Germinal center (tissue), 1 donor: Measurements from ENCODE around the gene IWS1.

Experiments used
- DNase-seq: peaks from one replicate; pipeline ENCODE4 v3.0.0; 2012; ENCODE audit warnings: mixed read lengths, low spot score

IWS1 gene

DNA sequence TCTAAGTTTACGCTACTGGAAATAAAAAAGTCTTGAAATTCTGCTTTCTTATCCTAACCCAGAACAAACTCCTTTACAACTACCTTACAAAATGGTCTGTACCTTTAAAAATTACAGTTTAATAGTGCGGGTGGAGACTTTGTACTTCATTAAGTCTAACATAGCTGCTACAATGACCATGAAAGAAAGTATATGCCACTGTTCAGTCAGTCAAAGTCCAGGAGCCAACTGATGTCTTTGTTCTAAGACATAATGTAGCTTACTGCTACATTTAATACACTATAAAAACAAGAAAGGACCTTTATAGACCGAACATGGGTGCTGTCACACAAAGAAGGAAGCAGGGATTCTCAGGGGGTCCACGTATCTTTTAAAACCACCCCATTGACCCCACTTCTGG lies 36.0 kb downstream of the IWS1 start:
- DNase-seq, result no peak

DNA sequence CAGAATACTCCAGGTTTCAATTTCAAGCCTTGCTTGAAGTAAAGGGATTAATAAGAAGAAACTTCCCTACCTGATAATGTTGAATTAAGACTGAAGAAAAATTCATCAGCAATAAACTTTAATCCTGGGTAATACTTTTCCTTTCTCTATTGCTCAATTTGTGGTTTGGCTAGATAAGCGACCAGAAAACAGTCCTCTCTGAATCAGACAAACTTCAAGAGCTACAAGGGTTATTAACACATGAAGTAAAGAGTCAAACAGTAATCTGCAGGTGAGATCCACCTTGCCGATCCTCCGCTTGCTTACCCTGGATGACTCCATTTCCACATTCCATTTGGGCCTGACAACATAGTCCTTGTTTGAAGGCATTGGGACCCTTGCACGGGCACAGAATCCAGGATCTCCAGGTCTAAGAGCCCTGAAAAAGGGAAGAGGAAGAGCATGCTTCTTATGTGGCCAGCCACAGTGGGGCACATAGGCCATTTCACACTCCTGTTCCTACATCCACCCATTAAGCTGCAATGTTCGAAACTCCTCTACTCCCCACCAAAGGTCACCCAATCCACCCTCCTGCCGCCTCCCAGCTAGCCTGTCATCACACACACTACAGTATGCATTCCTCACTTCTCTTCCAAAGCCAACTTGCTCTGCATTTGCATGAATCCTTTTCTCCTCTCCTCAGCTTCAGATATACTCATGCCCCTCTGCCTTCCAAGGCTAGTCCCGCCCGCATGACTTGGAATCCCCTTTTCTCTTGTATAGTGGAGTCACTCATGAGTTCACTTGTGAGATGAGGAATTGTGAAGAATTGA lies 39.8 kb downstream of the IWS1 start:
- DNase-seq, result no peak

DNA sequence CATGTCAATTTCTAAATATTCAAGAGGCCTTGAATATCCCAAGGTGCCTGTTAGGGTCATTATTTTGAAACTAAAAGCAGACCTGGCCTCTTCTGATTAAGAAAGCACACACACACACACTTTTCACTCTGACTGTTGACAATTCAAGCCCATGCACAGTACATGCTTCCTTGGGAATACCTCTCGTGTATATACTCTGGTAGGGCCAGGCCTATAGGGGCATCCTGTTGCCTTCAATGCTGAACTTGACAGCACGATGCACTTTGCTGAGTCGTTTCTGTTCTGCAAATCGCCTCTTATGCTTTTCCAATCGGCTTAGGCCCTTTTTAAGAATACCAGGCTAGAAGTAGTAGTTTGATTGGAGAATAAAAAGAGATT lies 40.6 kb downstream of the IWS1 start:
- DNase-seq, result no peak

DNA sequence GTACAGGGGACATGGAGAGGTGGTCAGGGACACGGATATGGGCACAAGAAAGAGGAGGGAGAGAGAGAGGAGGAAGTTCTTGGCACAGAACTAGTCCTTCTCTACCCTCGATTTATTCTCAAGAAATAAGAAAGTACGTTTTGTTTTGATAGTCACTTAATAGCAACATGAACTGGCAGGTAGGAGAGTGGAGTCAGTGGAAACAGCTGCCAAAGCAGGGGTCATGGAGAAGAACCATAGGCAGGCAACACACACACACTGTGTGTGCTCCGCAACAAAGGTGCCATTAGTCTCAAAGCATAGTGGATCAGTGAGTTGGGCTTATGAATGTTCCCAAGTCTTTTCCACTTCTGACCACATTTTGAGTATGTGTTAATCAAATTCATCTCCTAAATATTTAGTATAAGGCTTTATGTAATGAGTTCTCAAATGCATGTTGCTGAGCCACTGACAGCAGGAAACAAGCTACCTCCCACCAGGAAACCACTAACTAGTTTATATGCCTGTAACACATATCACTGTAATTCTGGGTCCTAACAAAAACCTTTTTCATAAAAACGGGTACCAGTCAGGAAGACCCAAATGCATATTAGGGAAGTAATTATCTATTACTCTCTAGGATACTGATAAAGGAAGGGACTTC lies 41.1 kb downstream of the IWS1 start:
- no peak for DNase-seq

DNA sequence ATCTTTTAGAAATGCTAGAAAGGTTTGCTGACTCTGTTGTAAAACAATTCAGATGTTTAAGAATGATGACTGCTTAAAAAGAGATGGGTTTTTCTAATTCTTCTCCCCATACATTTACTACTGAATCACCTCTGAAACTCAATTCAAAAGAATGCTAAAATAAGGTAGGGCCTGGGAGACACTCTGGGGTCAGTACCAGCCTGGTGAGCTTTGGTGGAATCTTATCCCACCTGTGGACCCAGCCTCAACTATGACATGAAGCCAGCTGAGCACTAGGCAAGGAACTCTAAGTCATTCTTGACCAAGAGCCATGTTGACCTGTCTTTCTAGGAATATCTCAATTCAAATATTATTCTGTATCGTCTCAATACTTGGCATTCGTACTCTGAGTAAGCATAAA lies 44.3 kb downstream of the IWS1 start:
- no peak for DNase-seq

DNA sequence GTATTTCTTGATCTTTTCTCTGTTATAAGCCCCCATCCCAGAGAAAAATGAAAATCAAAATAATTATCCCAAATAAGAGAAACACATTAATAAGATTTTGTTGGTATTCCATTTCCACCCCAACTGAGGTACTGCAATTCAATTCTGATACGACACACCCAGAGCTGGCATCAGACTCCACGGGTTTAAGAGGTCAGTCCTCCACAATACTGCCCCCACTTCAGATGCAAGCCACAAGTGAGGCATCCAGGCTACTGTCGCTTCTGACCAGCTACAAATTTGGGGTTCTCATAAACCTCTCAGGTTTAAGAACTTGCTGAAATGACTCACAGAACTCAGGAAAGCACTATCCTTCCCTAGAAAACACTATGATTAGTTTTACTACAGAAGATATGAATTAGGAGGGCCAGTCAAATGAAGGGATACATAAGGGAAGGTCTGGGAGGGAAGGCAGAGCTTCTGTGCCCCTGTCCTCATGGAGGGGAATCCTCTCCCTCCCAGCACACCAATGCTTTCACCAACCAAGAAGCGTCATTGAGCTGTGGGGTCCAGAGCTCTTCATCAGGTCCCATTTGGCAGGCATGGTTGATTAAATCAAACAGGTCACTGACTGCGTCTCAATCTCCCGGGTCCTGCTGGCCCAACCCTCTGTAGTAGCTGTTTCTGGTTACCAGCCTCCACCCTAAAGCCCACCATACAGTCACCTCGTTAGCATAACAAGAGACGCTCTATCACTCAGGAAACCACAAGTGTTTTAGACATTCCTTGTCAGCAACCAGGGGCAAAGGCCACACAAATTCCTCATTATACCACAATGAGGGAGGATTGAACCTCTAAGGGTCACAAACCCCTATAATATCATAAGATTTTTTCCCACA lies 46.2 kb downstream of the IWS1 start:
- DNase-seq, result no peak

DNA sequence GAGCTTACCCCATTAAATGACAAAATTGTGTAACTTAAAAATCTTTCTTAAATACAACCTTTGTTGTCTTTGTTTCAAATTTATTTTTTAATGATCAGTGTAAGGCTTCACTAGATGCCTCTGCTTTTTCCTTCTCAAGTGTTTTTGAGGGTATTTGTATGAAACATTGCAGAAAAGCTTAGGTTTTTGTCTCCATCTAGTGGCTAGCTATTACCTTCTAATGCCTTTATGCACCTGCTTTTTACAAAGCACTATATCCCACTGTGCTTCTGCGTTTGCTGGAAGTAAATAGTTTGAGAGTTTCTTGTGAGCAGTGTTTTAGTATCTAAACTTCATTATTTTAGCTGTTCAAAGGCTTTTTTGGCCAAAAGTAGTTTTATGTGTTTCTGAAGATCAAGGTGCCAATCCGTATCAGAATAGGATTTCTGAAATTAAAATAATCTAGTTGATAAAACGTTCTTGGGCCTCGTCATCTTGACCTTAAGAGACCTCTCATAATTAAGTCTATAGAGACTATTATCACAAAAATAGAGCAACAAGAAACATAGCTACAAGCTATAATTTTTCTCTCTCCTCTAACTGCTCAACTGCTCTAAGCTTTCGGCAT lies 47.0 kb downstream of the IWS1 start:
- peak; percentile 36 for DNase-seq

DNA sequence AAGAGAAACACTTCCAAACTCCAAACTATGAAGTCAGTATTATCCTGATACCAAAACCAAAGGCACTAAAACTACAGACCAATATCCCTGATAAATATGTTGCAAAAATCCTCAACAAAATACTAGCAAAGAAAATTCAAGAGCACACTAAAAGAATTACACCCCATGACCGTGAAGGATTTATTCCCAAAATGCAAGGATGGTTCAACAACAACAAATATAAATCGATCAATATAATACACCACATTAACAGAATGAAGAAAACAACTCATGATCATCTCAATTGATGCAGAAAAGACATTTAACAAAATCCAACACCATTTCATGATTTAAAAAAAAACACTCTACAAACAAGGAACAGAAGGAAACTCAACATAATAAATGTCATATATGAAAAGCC lies 50.5 kb downstream of the IWS1 start:
- DNase-seq, result no peak

DNA sequence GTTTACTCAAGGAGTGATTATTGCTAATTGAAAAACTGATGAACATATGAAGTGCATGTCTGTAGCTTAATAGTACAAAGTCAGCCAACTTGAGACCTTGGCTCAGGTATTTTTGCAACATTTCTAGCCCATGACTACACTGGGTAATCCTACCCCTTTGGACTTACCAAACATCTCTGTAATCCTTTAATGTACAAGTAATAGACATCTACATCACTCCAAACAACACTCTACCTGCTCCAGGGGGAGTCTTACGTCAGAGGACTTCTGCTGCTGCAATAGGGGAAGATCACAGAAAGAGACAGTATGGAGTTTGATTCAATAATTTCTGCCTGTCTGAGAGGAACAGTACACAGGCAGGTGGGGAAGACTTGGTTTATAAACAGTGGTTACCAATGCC lies 54.0 kb downstream of the IWS1 start:
- DNase-seq, result no peak

DNA sequence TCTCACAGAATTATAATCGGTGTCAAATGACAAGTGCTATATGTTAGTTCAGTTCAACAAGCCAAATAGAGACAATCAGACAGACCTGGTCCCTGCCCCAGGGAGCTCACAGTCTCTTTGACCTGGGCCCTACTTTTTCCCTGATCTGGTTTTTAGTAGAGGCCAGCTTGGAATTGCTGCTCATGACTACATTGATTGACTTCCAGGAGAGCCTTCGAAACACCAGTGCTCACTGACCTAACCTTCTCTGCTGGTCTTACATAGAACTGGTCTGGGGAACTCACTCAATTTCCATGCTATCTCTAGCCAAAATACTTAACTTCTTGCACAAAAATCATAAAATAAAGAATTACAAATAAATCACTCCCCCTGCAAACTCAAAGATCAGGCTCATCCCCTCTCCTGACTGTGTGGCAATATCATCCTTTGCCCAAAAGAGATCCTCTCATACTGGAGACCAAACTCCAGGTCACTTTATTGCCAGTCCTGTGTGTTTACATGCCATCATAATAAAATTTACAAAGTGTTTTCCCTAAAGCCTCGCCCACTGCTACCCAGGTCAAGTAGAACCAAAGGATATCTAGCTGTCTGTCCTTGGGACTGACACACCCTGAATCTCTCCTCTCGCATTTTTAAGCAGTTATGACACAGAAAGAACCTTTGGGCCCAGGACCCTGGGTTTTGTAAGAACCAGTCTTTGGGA lies 54.9 kb downstream of the IWS1 start:
- DNase-seq, result no peak

DNA sequence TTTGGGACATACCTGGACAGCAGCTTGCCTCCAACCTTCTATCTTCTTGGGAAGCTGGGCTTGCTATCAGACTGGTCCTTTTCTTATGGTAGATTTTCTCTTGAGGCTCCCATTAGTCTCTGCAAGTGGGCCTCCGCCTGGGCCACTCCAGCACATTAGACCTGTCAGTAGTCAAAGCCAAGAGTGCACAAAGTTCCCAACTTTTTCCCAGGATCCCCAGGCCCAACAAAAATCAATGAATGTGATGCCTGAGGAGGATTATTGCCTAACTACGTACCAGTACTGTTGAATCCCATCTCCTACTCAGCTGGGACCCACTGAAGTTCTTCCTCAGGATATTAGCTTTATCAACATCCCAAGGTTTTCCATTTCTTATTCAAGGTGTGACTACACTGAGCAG lies 56.3 kb downstream of the IWS1 start:
- no peak for DNase-seq

DNA sequence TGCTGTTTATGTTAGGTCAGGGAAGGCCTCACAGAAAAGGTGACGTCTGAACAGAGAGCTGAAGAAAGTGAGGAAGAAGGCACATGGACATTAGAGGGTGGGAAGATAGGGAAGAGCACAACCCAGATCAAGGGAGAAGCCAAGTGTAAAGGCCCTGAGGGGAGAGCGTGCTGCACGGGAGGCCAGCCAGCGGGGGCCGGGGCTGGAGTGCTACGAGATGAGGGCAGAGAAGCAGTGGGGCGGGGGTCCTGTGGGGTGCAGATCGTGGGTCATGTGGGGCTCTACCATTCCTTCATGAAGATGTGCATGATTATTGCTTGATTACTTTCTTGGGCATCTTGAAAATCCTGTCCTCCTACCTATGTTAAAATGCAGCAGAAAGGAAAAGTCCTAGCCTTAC lies 57.2 kb downstream of the IWS1 start:
- no peak for DNase-seq

DNA sequence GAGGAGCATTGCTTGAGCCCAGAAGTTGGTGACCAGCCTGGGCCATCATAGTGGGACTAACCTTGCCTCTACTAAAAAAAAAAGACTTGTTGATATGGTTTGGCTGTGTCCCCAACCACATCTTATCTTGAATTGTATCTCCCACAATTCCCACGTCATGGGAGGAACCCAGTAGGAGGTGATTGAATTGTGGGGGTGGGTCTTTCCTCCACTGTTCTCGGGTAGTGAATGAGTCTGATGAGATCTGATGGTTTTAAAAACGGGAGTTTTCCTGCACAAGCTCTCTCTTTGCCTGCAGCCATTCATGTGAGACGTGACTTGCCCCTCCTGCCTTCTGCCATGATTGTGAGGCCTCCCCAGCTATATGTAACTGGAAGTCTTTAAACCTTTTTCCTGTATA lies 61.0 kb downstream of the IWS1 start:
- no peak for DNase-seq

DNA sequence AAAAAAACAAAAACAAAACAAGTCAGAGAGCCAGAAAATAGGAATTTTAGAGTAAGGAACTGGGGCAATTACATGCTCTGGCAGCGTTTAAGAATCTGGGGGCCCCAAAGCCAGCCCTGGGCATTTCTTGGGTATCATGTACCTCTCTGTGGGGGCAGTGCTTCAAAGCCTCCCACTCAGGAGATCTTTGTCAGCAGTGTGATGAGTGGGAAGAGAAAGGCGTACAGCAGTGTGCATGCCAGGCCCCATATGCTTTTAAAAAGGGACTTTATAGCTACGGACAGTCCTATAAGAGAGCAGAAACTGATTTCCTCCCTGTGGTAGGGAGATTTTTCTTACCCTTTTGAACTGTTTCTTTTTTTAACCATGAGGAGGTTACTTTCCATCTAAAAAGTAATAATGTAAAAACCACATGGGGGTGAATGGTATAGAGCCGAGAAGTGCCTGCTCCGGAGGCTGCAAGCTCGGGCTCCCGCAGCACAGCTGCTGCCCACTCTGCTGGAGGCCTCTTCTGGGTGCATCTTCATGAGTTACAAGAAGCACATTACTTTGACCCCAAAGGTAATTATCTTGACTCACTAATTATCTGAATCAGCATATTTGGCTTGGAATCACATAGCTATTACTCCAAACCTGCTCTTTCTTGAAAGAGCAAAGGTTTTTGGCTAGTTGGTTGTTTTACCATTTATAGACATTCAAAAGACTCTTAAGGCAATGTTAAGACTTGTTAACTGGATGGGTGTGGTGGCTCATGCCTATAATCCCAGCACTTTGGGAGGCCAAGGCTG lies 61.6 kb downstream of the IWS1 start:
- no peak for DNase-seq

DNA sequence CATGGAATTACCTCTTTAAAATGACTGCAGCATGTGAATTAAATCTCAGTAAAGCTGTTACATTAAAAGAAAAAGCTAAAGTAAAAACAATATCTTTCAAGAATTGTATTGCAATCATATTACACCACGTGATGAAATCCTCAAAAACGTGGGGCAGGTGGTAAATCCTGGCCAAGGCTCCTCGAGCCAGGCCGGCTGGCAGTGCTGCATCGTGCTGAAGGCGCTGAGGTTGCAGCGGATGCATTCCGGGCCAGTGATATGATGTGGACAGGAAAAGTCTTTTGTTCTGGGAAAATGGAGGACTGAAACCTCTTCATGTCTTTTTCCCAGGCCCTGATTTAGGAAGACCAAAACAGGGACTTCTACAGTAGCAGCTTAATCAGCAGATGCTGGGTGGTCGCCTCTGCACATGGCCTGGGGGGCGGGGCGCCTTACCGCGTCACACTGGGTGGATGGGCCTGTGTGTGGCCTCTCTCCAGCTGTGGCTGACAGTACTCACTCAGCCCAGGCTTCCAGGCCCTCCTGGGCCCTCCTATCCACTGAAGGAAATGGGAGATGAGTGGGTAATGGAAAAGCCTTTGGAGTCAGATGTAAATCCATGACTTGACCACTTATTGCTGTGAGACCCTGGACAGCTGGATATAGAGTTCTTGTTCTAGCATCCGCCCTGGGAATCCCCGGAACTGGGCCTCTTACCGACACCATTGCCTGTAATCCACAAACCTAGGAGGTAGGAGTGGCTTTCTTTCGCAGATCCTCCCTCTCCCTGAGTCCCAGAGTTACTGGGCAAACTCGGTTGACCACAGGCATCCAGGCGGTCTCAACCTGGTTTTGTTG lies 62.9 kb downstream of the IWS1 start:
- DNase-seq, result no peak

DNA sequence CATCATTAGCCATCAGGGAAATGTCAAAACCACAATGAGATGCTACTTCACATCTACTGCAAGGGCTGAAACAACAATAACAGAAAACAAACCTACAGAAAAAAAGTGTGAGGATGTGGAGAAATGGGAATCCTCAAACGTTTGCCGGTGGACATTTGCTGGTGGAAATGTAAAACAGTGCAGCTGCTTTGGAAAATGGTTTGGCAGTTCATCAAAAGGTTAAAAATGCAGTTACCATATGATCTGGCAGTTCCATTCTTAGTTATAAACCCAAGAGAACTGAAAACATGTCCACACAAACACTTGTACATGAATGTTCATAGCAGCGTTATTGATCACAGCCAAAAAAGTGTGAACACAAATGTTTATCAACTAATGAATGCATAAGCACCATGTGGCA lies 63.8 kb downstream of the IWS1 start:
- no peak for DNase-seq

DNA sequence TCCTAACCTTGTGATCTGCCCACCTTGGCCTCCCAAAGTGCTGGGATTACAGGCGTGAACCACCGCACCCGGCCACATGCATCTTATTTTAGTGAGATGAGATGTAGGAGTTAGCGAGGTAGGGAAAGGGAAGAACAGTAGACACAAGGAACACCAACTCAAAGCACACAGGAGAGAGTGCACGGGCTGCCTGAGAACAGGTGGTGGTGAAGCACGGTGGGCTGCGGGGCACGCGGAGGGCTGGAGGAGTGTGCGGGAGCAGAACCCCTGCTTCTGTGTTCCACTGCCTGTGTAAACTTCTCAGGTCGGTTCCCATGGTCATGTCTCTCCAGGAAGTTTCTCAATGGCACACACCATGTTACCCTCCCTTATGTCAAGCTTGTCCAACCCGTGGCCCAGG lies 69.3 kb downstream of the IWS1 start:
- DNase-seq, result no peak

DNA sequence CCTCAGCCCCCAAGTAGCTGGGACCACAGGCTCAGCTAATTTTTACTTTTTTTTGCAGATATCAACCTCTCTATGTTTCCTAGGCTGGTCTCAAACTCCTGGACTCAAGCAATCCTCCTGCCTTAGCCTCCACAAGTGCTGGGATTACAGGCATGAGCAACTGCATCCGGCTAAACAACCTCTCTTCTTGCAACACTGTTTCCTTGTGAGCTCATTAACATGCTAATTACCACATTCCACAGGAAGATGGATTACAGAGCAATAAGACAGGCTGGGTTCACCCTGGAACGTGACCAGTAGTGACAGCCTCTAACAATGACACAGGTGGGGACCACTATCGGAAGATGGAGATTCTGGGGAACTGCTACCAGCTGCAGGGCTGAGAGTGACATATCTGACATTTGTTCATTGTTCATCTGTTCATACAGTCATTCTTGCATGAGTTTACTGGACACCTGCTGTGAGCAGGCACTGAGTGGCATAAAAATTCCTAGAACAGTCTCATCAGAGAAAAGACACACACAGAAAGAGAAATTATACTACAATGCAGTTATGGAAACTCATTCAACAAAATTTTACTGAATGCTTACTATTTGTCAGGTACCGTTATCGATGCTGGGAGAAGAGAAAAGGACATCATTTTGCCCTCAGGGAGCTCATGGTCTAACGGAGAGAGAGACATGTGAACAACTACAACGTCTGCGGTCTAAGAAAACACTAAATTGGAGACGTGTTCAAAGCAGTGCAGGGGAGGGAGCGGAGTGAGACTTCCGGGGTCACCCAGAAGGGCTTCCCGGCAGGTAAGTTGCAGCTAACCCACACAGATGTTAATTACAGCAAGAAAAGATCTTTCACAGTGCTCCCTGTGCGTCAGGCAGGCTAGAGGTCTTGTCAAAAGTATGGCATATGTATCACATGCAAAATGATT lies 70.5 kb downstream of the IWS1 start:
- no peak for DNase-seq
